CD4-positive, CD25-positive, alpha-beta regulatory T cell (primary cell): ENCODE measurements around the gene SLC24A5. TPM values are rescaled to one million over a fixed set of nuclear protein-coding genes. Genes with fewer than 3 reads are reported as not detected.

Experiments
- ATAC-seq, 2 donors: fragments of 150-1000 bp; cut with Tn5 transposase; one replicate each; pipeline ENCODE4 v1.10.0; 2021; ENCODE audit warnings: low read depth in 2 of 2, moderate number of reproducible peaks in 2 of 2, moderate library complexity in 1 of 2
- DNase-seq, 3 donors: peaks; one replicate each; pipeline versions ENCODE4 v3.0.0 to v3.0.0-alpha.2; 2012 to 2022; ENCODE audit warnings: mixed read lengths in 1 of 3
- H3K27ac ChIP-seq: one replicate; pipeline ENCODE4 v1.7.0; 2013; ENCODE audit warnings: mild to moderate bottlenecking, low read length; ENCODE audit not compliant: insufficient read depth, poor library complexity, severe bottlenecking
- H3K27me3 ChIP-seq: one replicate; pipeline ENCODE4 v1.7.0; 2013; ENCODE audit warnings: low read length; ENCODE audit not compliant: control insufficient read depth, insufficient read depth
- H3K36me3 ChIP-seq: one replicate; pipeline ENCODE4 v1.7.0; 2013; ENCODE audit warnings: mild to moderate bottlenecking, low read length, moderate library complexity; ENCODE audit not compliant: control insufficient read depth, insufficient read depth
- H3K4me1 ChIP-seq: 2 replicates; pipeline ENCODE4 v1.7.0; 2013; ENCODE audit warnings: mild to moderate bottlenecking, low read length; ENCODE audit not compliant: insufficient read depth, control insufficient read depth, poor library complexity, severe bottlenecking
- H3K4me3 ChIP-seq: one replicate; pipeline ENCODE4 v1.7.0; 2013; ENCODE audit warnings: low read depth, mild to moderate bottlenecking, low read length, moderate library complexity
- H3K9me3 ChIP-seq, 2 experiments: 1 replicate in 1 of 2; 2 replicates in 1 of 2; pipeline ENCODE4 v1.7.0; 2013; ENCODE audit warnings: low read length in 2 of 2, mild to moderate bottlenecking in 1 of 2, moderate library complexity in 1 of 2; ENCODE audit not compliant: control insufficient read depth in 2 of 2
- H3K27ac Mint-ChIP-seq, 3 donors: one replicate each; pipeline ENCODE4 v1.8.0; 2020 to 2022; ENCODE audit warnings: mild to moderate bottlenecking in 3 of 3, mixed read lengths in 3 of 3, moderate library complexity in 2 of 3
- H3K27me3 Mint-ChIP-seq: one replicate; pipeline ENCODE4 v1.8.0; 2022; ENCODE audit warnings: mild to moderate bottlenecking, mixed read lengths
- H3K36me3 Mint-ChIP-seq: one replicate; pipeline ENCODE4 v1.8.0; 2020; ENCODE audit warnings: mixed read lengths
- H3K4me1 Mint-ChIP-seq, 4 donors: one replicate each; pipeline ENCODE4 v1.8.0; 2020 to 2022; ENCODE audit warnings: mixed read lengths in 4 of 4, mild to moderate bottlenecking in 1 of 4
- H3K4me3 Mint-ChIP-seq, 4 donors: one replicate each; pipeline ENCODE4 v1.8.0; 2020 to 2022; ENCODE audit warnings: mild to moderate bottlenecking in 4 of 4, mixed read lengths in 4 of 4, moderate library complexity in 3 of 4
- H3K9me3 Mint-ChIP-seq, 7 donors: one replicate each; pipeline ENCODE4 v1.8.0; 2020 to 2022; ENCODE audit warnings: mixed read lengths in 7 of 7, mild to moderate bottlenecking in 3 of 7, moderate library complexity in 2 of 7
- polyA plus RNA-seq, 4 donors: library from polyadenylated mRNA; unstranded; fragments of 300-500 nt; fragmentation: Illumina TruSeq; gene quantifications; one replicate each; pipeline ENCODE4 v1.2.3, GENCODE V29; 2021
- total RNA-seq: library from RNA; stranded (reverse); gene quantifications from one replicate; pipeline ENCODE4 v1.2.3, GENCODE V29; 2022

SLC24A5 gene
- total and polyA plus RNA-seq, 5 donors from 2014 or later = not detected

DNA sequence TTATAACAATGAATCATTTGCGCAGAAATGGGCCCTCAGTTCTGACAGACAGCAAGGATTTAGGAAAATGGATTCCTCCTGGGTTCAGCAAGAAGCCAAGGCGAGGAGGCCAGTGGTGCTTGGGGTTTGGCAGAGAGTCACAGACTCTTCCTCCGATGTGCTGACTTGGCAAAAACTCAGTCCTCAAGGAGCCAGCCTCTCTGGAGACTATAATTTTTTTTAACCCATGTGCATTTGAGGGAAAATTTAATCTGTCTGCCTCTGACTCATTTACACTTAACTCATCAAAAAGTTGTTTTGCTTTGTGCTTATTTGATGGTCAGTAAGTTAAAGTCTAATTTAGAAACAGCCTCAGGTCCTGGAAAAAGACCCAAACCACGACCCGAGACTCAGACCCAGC lies 34.2 kb upstream of the SLC24A5 start:
- no peaks in the 10 kb centered on the region for H3K4me1 Mint-ChIP-seq
- peaks cover 0 to 2% (median 0%) of the 10 kb centered on the region in 7 donors for H3K9me3 Mint-ChIP-seq
- ATAC-seq (no peak), DNase-seq (no peak)
- Histone ChIP-seq H3K27me3 (no peaks in the 10 kb centered on the region), H3K4me1 (no peaks in the 10 kb centered on the region), H3K9me3 (no peaks in the 10 kb centered on the region), H3K36me3 (no peaks in the 10 kb centered on the region), H3K27ac (no peak overlapping the region), H3K4me3 (no peak overlapping the region)
- no peak overlapping the region for H3K4me3 Mint-ChIP-seq
- no peak overlapping the region for H3K27ac Mint-ChIP-seq
- H3K27me3 Mint-ChIP-seq = no peaks in the 10 kb centered on the region
- H3K36me3 Mint-ChIP-seq = no peaks in the 10 kb centered on the region

DNA sequence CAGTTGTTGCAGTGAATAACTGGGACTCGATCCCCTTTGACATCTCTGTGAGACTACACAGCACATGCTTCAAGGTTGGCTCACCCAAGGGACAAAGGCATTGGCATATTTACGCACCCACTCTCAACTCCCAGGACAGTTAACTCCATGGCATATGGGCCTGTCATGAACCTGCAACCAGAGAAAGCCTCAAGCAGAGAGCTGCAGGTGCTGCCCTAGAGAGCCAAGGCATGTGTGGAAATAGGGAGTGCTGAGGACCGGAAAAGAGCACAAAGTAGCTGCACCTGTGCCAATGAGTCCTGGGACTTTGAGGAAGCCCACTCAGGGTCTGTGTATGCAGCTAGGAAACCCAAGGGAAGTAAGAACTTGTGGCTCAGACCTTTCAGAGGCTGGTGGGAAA lies 32.9 kb upstream of the SLC24A5 start:
- no peak for DNase-seq
- no peaks in the 10 kb centered on the region for H3K36me3 Mint-ChIP-seq
- no peak for ATAC-seq
- peaks cover 0 to 2% (median 0%) of the 10 kb centered on the region in 7 donors for H3K9me3 Mint-ChIP-seq
- H3K4me3 Mint-ChIP-seq = no peak overlapping the region
- H3K27ac Mint-ChIP-seq = no peak overlapping the region
- H3K9me3 ChIP-seq = no peaks in the 10 kb centered on the region
- no peaks in the 10 kb centered on the region for H3K4me1 Mint-ChIP-seq
- no peaks in the 10 kb centered on the region for H3K27me3 ChIP-seq
- H3K4me3 ChIP-seq = no peak overlapping the region
- H3K27ac ChIP-seq = no peak overlapping the region
- H3K27me3 Mint-ChIP-seq = no peaks in the 10 kb centered on the region
- no peaks in the 10 kb centered on the region for H3K36me3 ChIP-seq
- no peaks in the 10 kb centered on the region for H3K4me1 ChIP-seq

GRCh38 chr15:48089702-48090101 lies 31.1 kb upstream of the SLC24A5 start:
- H3K27me3 Mint-ChIP-seq = no peaks in the 10 kb centered on the region
- peaks cover 0 to 2% (median 0%) of the 10 kb centered on the region in 7 donors for H3K9me3 Mint-ChIP-seq
- no peak for ATAC-seq
- no peak overlapping the region for H3K4me3 Mint-ChIP-seq
- Histone ChIP-seq H3K4me3 (no peak overlapping the region), H3K27me3 (no peaks in the 10 kb centered on the region), H3K9me3 (no peaks in the 10 kb centered on the region), H3K4me1 (no peaks in the 10 kb centered on the region), H3K36me3 (no peaks in the 10 kb centered on the region), H3K27ac (no peak overlapping the region)
- H3K36me3 Mint-ChIP-seq = no peaks in the 10 kb centered on the region
- no peak overlapping the region for H3K27ac Mint-ChIP-seq
- DNase-seq = no peak
- no peaks in the 10 kb centered on the region for H3K4me1 Mint-ChIP-seq

DNA sequence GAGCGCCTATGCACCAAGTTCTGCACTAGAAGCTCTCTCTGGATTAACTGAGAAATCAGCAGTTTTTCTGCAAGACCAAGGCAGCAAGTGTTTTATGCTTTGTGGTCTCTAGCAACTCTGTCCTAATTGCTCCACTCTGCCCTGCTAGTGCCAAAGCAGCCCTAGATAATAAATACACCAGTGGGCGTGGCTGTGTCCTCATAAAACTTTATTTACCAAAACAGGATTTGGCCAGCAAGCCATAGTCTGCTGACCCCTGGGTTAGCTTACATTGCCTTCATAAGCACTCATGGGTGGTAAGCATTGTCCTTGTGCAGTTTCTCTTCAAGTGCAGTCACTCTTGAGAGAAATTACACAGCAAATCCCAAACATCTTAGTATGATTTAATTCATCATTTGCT lies 30.7 kb upstream of the SLC24A5 start:
- no peaks in the 10 kb centered on the region for H3K4me1 Mint-ChIP-seq
- no peak for ATAC-seq
- Histone ChIP-seq H3K27me3 (no peaks in the 10 kb centered on the region), H3K4me1 (no peaks in the 10 kb centered on the region), H3K36me3 (no peaks in the 10 kb centered on the region), H3K27ac (no peak overlapping the region), H3K9me3 (no peaks in the 10 kb centered on the region), H3K4me3 (no peak overlapping the region)
- no peaks in the 10 kb centered on the region for H3K36me3 Mint-ChIP-seq
- no peak overlapping the region for H3K27ac Mint-ChIP-seq
- no peaks in the 10 kb centered on the region for H3K27me3 Mint-ChIP-seq
- H3K4me3 Mint-ChIP-seq = no peak overlapping the region
- H3K9me3 Mint-ChIP-seq = peaks cover 0 to 2% (median 0%) of the 10 kb centered on the region in 7 donors
- DNase-seq = no peak

DNA sequence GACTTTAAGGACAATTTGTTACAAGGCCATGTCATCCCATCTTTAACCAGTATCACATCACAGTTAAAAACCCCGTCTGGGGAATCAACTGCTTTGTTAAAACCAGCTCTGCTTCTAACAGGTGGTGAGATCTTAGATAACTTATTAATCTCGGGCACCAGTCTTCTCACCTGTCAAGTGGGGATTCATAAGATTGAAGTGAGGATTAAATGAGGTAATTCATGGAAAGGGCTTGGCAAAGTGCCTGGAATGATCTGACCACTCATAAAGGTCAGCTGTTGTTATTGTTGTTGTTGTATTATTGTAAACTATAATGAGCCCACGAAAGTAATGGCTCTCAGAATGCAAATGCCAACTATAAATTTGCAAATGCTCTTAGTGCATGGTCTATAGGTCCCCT lies 30.1 kb upstream of the SLC24A5 start:
- Histone ChIP-seq H3K9me3 (no peaks in the 10 kb centered on the region), H3K4me3 (no peak overlapping the region), H3K4me1 (no peaks in the 10 kb centered on the region), H3K27ac (no peak overlapping the region), H3K36me3 (no peaks in the 10 kb centered on the region), H3K27me3 (no peaks in the 10 kb centered on the region)
- Mint-ChIP-seq H3K27ac (no peak overlapping the region), H3K4me1 (no peaks in the 10 kb centered on the region), H3K4me3 (no peak overlapping the region), H3K36me3 (no peaks in the 10 kb centered on the region), H3K9me3 (peaks cover 0 to 2% (median 0%) of the 10 kb centered on the region in 7 donors), H3K27me3 (no peaks in the 10 kb centered on the region)
- ATAC-seq (no peak), DNase-seq (no peak)

- H3K4me3 ChIP-seq = no peak overlapping the region
- Mint-ChIP-seq H3K36me3 (no peaks in the 10 kb centered on the region), H3K27ac (no peak overlapping the region), H3K9me3 (peaks cover 0 to 2% (median 0%) of the 10 kb centered on the region in 7 donors), H3K4me1 (no peaks in the 10 kb centered on the region), H3K27me3 (no peaks in the 10 kb centered on the region), H3K4me3 (no peak overlapping the region)
- no peak overlapping the region for H3K27ac ChIP-seq
- H3K9me3 ChIP-seq = no peaks in the 10 kb centered on the region
- H3K4me1 ChIP-seq = no peaks in the 10 kb centered on the region
- DNase-seq = no peak
- no peak for ATAC-seq
- no peaks in the 10 kb centered on the region for H3K27me3 ChIP-seq
- no peaks in the 10 kb centered on the region for H3K36me3 ChIP-seq
These were observed 29.3 kb upstream of the SLC24A5 start for GRCh38 chr15:48091522-48091921.

DNA sequence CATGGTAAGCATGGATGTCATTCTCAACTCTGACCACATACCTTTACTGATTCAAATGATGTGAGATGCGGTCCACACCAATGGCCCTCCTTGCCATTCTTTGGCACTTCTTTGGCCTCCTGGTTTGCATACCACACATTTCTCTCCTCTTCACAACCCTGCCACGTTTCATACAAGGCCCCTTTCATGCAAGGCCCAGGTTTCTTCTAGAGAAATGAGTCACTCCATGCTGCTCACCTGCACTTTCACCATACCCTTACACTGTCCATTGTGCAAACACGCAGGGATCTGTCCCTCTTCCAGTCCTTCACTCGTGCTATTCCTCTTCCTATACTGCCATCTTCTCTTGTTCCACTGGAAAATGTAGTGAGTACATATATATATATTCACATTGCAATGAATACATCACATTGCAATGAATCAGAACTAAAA lies 24.4 kb upstream of the SLC24A5 start:
- H3K4me1 ChIP-seq = no peaks in the 10 kb centered on the region
- H3K27me3 Mint-ChIP-seq = no peaks in the 10 kb centered on the region
- no peak overlapping the region for H3K4me3 ChIP-seq
- H3K4me3 Mint-ChIP-seq = no peak overlapping the region
- no peaks in the 10 kb centered on the region for H3K36me3 Mint-ChIP-seq
- no peaks in the 10 kb centered on the region for H3K4me1 Mint-ChIP-seq
- H3K36me3 ChIP-seq = no peaks in the 10 kb centered on the region
- no peak overlapping the region for H3K27ac ChIP-seq
- peaks cover 0 to 2% (median 0%) of the 10 kb centered on the region in 7 donors for H3K9me3 Mint-ChIP-seq
- no peaks in the 10 kb centered on the region for H3K9me3 ChIP-seq
- no peak overlapping the region for H3K27ac Mint-ChIP-seq
- H3K27me3 ChIP-seq = peaks cover 2% of the 10 kb centered on the region
- DNase-seq = no peak
- ATAC-seq = no peak

GRCh38 chr15:48096813-48097212 lies 24.0 kb upstream of the SLC24A5 start:
- Mint-ChIP-seq H3K4me3 (no peak overlapping the region), H3K27ac (no peak overlapping the region)
- no peak for ATAC-seq

More at GRCh38 chr15:48096813-48097212, 24.0 kb upstream of the SLC24A5 start:
- no peaks in the 10 kb centered on the region for H3K4me1 Mint-ChIP-seq
- no peaks in the 10 kb centered on the region for H3K36me3 ChIP-seq
- peaks cover 0 to 2% (median 0%) of the 10 kb centered on the region in 7 donors for H3K9me3 Mint-ChIP-seq
- H3K36me3 Mint-ChIP-seq = no peaks in the 10 kb centered on the region
- no peak for DNase-seq
- no peaks in the 10 kb centered on the region for H3K9me3 ChIP-seq
- no peaks in the 10 kb centered on the region for H3K27me3 Mint-ChIP-seq
- no peak overlapping the region for H3K27ac ChIP-seq
- no peak overlapping the region for H3K4me3 ChIP-seq
- peaks cover 2% of the 10 kb centered on the region for H3K27me3 ChIP-seq
- no peaks in the 10 kb centered on the region for H3K4me1 ChIP-seq
